HepG2 (cell line): Measurements from ENCODE around the gene ZMYND10. TPM values are rescaled to one million over a fixed set of nuclear protein-coding genes. Genes with fewer than 3 reads are reported as not detected.

Experiments used
- AKNA ChIP-seq: sonication (generic); formaldehyde crosslinking; IDR thresholded peaks from 2 replicates; pipeline ENCODE4 v1.4.0; 2020; ENCODE audit warnings: missing genetic modification reagents, borderline replicate concordance
- CCAR2 ChIP-seq: fragments of 200-400 bp; formaldehyde crosslinking; optimal IDR thresholded peaks from 2 replicates; pipeline ENCODE3; 2018; ENCODE audit warnings: low read depth, mild to moderate bottlenecking, low read length, moderate library complexity
- CEBPB ChIP-seq: IDR thresholded peaks from 2 replicates; pipeline ENCODE4 v1.6.1; 2011; ENCODE audit warnings: low read depth, low read length, improper control_type of control experiment, borderline replicate concordance
- CHCHD3 ChIP-seq: sonication (generic); formaldehyde crosslinking; IDR thresholded peaks from 2 replicates; pipeline ENCODE4 v1.8.0; 2022; ENCODE audit warnings: mild to moderate bottlenecking, missing genetic modification reagents, moderate library complexity
- CTCF ChIP-seq: sonication (generic); formaldehyde crosslinking; IDR thresholded peaks from 2 replicates; pipeline ENCODE4 v1.5.0; 2020; ENCODE audit warnings: mild to moderate bottlenecking, missing genetic modification reagents, moderate library complexity
- HOXA7 ChIP-seq: sonication (generic); formaldehyde crosslinking; IDR thresholded peaks from 2 replicates; pipeline ENCODE4 v1.8.1; 2022; ENCODE audit warnings: mild to moderate bottlenecking, missing genetic modification reagents, moderate library complexity
- ISX ChIP-seq: sonication (generic); formaldehyde crosslinking; conservative IDR thresholded peaks from 2 replicates; pipeline ENCODE4 v1.5.0; 2020; ENCODE audit warnings: missing genetic modification reagents
- SATB2 ChIP-seq: sonication (generic); formaldehyde crosslinking; IDR thresholded peaks from 2 replicates; pipeline ENCODE4 v1.5.0; 2020; ENCODE audit warnings: missing genetic modification reagents
- SIX1 ChIP-seq: sonication (generic); formaldehyde crosslinking; IDR thresholded peaks from 2 replicates; pipeline ENCODE4 v1.4.0; 2020; ENCODE audit warnings: missing genetic modification reagents, borderline replicate concordance
- SMYD3 ChIP-seq: sonication (generic); formaldehyde crosslinking; IDR thresholded peaks from 2 replicates; pipeline ENCODE4 v1.8.1; 2023; ENCODE audit warnings: mild to moderate bottlenecking, missing genetic modification reagents
- STAT6 ChIP-seq: sonication (generic); formaldehyde crosslinking; IDR thresholded peaks from 2 replicates; pipeline ENCODE4 v1.4.0; 2020; ENCODE audit warnings: missing genetic modification reagents, mild to moderate bottlenecking, borderline replicate concordance
- TERF1 ChIP-seq: sonication (generic); formaldehyde crosslinking; IDR thresholded peaks from 2 replicates; pipeline ENCODE4 v1.8.0; 2022; ENCODE audit warnings: mild to moderate bottlenecking, missing genetic modification reagents, moderate library complexity
- UBTF ChIP-seq: sonication (generic); formaldehyde crosslinking; IDR thresholded peaks from 2 replicates; pipeline ENCODE4 v1.4.0; 2020; ENCODE audit warnings: mild to moderate bottlenecking, missing genetic modification reagents
- ZNF546 ChIP-seq: sonication (generic); formaldehyde crosslinking; conservative IDR thresholded peaks from 2 replicates; pipeline ENCODE4 v1.8.1; 2023; ENCODE audit warnings: mild to moderate bottlenecking, missing genetic modification reagents
- ZNF703 ChIP-seq: sonication (generic); formaldehyde crosslinking; IDR thresholded peaks from 2 replicates; pipeline ENCODE4 v1.5.1; 2020; ENCODE audit warnings: missing genetic modification reagents, mild to moderate bottlenecking, moderate library complexity, borderline replicate concordance
- ZNF777 ChIP-seq: sonication (generic); formaldehyde crosslinking; IDR thresholded peaks from 2 replicates; pipeline ENCODE4 v1.4.0; 2020; ENCODE audit warnings: missing genetic modification reagents
- polyA plus RNA-seq, 8 experiments: library from polyadenylated mRNA; depleted of rRNA in 3 of 8; stranded (reverse) in 7 of 8; unstranded in 1 of 8; fragments of >200 nt; fragmentation: Illumina TruSeq in 4 of 8; extraction: Trizol in 4 of 8; gene quantifications; 2 replicates each; pipeline versions ENCODE4 v1.2.1 to v1.2.3, GENCODE V29; 2011 to 2016; ENCODE audit warnings: low read depth in 4 of 8, missing spikeins in 1 of 8, mixed read lengths in 1 of 8; ENCODE audit not compliant: insufficient read depth in 1 of 8
- total RNA-seq, 5 experiments: library from RNA; depleted of rRNA; stranded (reverse); fragments of >200 nt; fragmentation: Illumina TruSeq; extraction: Trizol; gene quantifications; 2 replicates each; pipeline ENCODE4 v1.2.3, GENCODE V29; 2016; ENCODE audit warnings: low read depth in 1 of 5

ZMYND10 gene
- total and polyA plus RNA-seq, 2 of the 13 experiments (the other 11 are each of a cell fraction or from before 2014, with no cell fraction given): 0.60 to 0.74 TPM

GRCh38 chr3:50300681-50301254 lies 44.8 kb downstream of the ZMYND10 start (continued):
- no peak for TF ChIP-seq STAT6 (CRISPR knock-in tag)
- TF ChIP-seq AKNA: no peak
- TF ChIP-seq ZNF703: no peak
- no peak for TF ChIP-seq CTCF (CRISPR knock-in tag)
- TF ChIP-seq CHCHD3 (CRISPR knock-in tag): no peak
- TF ChIP-seq ZNF777 (CRISPR knock-in tag): no peak
- TF ChIP-seq TERF1 (CRISPR knock-in tag): no peak
- no peak for TF ChIP-seq HOXA7 (CRISPR knock-in tag)
- no peak for TF ChIP-seq ISX (CRISPR knock-in tag)
- no peak for TF ChIP-seq ZNF546 (CRISPR knock-in tag)
- TF ChIP-seq CEBPB: no peak
- TF ChIP-seq SATB2 (CRISPR knock-in tag): no peak
- no peak for TF ChIP-seq SIX1 (CRISPR knock-in tag)
- TF ChIP-seq SMYD3 (CRISPR knock-in tag): no peak
- no peak for TF ChIP-seq UBTF (CRISPR knock-in tag)
- no peak for TF ChIP-seq CCAR2
